ENCODE measurements around the gene MRPS31. TPM values are rescaled to one million over a fixed set of nuclear protein-coding genes. Genes with fewer than 3 reads are reported as not detected.

The MRPS31 gene
- total RNA-seq, 1 experiment from 2014 or later, result 25.5 TPM

DNA sequence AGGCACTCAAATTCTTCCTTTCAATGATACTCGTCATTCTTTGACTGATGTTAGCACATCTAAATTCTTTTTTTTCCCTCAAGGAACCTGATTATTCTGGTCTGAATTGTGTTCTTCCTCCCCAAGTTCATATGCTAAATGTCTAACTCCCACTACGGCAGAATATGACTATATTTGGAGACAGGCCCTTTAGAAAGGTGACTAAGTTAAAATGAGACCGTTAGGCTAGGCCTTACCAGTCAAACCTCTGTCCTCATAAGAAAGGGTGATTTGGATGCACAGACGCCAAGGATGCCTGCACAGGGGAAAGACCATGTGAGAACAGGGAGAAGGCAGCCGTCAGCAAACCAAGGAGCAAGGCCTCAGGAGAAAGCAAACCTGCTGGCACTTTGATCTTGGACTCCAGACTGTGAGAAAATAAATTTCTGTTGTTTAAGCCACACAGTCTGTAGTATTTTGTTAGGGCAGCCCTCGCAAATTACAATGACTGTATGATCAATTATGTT is 91.5 kb downstream of the MRPS31 start:
- H3K36me3 Mint-ChIP-seq, result no peaks in the 10 kb centered on the region
- POLR2A ChIA-PET, result no interaction called here
- TF ChIP-seq OVOL2 (CRISPR knock-in tag; IDR thresholded peaks at IDR 0.05; ENCODE audit: borderline replicate concordance) (no peak), SMAD3 (CRISPR knock-in tag; IDR thresholded peaks at IDR 0.05; ENCODE audit: borderline replicate concordance) (no peak), FOXP1 (CRISPR knock-in tag; IDR thresholded peaks at IDR 0.05; ENCODE audit: borderline replicate concordance) (no peak), ZNF671 (CRISPR knock-in tag; IDR thresholded peaks at IDR 0.05) (no peak), TP53 (CRISPR knock-in tag; IDR thresholded peaks at IDR 0.05) (no peak), NR2C2 (CRISPR knock-in tag; IDR thresholded peaks at IDR 0.05) (no peak), TEAD1 (CRISPR knock-in tag; IDR thresholded peaks at IDR 0.05) (no peak), ZNF121 (CRISPR knock-in tag; IDR thresholded peaks at IDR 0.05) (no peak), FOXJ3 (CRISPR knock-in tag; IDR thresholded peaks at IDR 0.05; ENCODE audit: borderline replicate concordance) (no peak), CREM (CRISPR knock-in tag; IDR thresholded peaks at IDR 0.05) (no peak), KAT7 (CRISPR knock-in tag; IDR thresholded peaks at IDR 0.05; ENCODE audit: borderline replicate concordance) (no peak)
- TF ChIP-seq, protein P1, sequence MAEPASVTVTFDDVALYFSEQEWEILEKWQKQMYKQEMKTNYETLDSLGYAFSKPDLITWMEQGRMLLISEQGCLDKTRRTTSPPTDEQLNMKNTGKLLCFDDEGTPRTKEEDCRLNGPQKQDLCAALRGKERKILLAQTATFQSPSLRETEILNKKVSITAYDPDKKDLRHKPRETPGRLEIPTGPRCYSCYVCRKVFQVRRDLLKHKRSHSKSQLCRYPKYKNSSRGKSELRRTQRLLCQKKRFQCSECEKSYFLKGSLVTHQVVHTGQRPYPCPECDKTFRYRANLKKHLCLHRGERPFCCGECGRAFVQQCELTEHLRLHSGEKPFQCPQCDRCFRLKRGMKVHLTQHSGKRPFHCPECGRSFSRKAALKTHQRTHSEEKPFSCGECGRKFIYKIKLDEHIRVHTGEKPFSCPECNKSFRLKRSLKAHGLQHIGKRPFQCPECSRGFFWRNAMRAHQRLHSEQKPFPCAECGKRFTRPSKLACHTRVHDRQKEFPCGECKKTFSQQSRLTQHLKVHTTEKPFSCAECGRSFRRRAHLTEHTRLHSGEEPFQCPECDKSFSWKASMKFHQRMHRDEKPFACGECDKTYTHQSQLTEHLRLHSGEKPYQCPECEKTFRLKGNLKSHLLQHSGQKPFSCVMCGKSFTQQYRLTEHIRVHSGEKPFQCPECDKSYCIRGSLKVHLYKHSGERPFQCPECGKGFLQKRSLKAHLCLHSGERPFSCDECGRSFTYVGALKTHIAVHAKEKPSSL (CRISPR knock-in tag; conservative IDR thresholded peaks at IDR 0.05), result no peak
- TF ChIP-seq, protein P2, sequence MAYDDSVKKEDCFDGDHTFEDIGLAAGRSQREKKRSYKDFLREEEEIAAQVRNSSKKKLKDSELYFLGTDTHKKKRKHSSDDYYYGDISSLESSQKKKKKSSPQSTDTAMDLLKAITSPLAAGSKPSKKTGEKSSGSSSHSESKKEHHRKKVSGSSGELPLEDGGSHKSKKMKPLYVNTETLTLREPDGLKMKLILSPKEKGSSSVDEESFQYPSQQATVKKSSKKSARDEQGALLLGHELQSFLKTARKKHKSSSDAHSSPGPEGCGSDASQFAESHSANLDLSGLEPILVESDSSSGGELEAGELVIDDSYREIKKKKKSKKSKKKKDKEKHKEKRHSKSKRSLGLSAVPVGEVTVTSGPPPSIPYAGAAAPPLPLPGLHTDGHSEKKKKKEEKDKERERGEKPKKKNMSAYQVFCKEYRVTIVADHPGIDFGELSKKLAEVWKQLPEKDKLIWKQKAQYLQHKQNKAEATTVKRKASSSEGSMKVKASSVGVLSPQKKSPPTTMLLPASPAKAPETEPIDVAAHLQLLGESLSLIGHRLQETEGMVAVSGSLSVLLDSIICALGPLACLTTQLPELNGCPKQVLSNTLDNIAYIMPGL (CRISPR knock-in tag; IDR thresholded peaks at IDR 0.05), result no peak
- TF ChIP-seq, protein P3, sequence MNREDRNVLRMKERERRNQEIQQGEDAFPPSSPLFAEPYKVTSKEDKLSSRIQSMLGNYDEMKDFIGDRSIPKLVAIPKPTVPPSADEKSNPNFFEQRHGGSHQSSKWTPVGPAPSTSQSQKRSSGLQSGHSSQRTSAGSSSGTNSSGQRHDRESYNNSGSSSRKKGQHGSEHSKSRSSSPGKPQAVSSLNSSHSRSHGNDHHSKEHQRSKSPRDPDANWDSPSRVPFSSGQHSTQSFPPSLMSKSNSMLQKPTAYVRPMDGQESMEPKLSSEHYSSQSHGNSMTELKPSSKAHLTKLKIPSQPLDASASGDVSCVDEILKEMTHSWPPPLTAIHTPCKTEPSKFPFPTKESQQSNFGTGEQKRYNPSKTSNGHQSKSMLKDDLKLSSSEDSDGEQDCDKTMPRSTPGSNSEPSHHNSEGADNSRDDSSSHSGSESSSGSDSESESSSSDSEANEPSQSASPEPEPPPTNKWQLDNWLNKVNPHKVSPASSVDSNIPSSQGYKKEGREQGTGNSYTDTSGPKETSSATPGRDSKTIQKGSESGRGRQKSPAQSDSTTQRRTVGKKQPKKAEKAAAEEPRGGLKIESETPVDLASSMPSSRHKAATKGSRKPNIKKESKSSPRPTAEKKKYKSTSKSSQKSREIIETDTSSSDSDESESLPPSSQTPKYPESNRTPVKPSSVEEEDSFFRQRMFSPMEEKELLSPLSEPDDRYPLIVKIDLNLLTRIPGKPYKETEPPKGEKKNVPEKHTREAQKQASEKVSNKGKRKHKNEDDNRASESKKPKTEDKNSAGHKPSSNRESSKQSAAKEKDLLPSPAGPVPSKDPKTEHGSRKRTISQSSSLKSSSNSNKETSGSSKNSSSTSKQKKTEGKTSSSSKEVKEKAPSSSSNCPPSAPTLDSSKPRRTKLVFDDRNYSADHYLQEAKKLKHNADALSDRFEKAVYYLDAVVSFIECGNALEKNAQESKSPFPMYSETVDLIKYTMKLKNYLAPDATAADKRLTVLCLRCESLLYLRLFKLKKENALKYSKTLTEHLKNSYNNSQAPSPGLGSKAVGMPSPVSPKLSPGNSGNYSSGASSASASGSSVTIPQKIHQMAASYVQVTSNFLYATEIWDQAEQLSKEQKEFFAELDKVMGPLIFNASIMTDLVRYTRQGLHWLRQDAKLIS (CRISPR knock-in tag; IDR thresholded peaks at IDR 0.05; ENCODE audit: borderline replicate concordance), result no peak
- TF ChIP-seq, protein P4, sequence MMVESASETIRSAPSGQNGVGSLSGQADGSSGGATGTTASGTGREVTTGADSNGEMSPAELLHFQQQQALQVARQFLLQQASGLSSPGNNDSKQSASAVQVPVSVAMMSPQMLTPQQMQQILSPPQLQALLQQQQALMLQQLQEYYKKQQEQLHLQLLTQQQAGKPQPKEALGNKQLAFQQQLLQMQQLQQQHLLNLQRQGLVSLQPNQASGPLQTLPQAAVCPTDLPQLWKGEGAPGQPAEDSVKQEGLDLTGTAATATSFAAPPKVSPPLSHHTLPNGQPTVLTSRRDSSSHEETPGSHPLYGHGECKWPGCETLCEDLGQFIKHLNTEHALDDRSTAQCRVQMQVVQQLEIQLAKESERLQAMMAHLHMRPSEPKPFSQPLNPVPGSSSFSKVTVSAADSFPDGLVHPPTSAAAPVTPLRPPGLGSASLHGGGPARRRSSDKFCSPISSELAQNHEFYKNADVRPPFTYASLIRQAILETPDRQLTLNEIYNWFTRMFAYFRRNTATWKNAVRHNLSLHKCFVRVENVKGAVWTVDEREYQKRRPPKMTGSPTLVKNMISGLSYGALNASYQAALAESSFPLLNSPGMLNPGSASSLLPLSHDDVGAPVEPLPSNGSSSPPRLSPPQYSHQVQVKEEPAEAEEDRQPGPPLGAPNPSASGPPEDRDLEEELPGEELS (CRISPR knock-in tag; IDR thresholded peaks at IDR 0.05), result no peak
- TF ChIP-seq, protein P5, sequence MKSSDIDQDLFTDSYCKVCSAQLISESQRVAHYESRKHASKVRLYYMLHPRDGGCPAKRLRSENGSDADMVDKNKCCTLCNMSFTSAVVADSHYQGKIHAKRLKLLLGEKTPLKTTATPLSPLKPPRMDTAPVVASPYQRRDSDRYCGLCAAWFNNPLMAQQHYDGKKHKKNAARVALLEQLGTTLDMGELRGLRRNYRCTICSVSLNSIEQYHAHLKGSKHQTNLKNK (CRISPR knock-in tag; IDR thresholded peaks at IDR 0.05), result no peak
- TF ChIP-seq, protein P6, sequence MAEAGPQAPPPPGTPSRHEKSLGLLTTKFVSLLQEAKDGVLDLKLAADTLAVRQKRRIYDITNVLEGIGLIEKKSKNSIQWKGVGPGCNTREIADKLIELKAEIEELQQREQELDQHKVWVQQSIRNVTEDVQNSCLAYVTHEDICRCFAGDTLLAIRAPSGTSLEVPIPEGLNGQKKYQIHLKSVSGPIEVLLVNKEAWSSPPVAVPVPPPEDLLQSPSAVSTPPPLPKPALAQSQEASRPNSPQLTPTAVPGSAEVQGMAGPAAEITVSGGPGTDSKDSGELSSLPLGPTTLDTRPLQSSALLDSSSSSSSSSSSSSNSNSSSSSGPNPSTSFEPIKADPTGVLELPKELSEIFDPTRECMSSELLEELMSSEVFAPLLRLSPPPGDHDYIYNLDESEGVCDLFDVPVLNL (CRISPR knock-in tag; IDR thresholded peaks at IDR 0.05; ENCODE audit: borderline replicate concordance, low read depth), result no peak
- no peak overlapping the region for H3K4me3 Mint-ChIP-seq
- ATAC-seq, result no peak
- H3K4me1 Mint-ChIP-seq, result peaks cover 49% of the 10 kb centered on the region
- no peaks in the 10 kb centered on the region for H3K9me3 Mint-ChIP-seq
- H3K27ac Mint-ChIP-seq, result peak overlapping the region; percentile 9
- DNase-seq (ENCODE audit: low spot score), result no peak
- peaks cover 47% of the 10 kb centered on the region for H3K27me3 Mint-ChIP-seq (ENCODE audit: low read depth)
- CTCF ChIA-PET, result interaction anchor here (2.2 to 4.3 kb wide), 2 partner anchors 11 to 738 kb away, joined by 13 to 62 read pairs; no protein-coding TSS in a partner anchor

Small RNA genes within 50 kb of the gene (microRNA-seq; reads per million reads assigned to microRNA genes)
- not detected for gene MIR320D1 (ENCODE audit: borderline number of aligned reads)
- gene MIR621 (ENCODE audit: borderline number of aligned reads), result not detected

Other genes with a start within 250 kb of the MRPS31 start
- gene FOXO1, start 104.5 kb downstream of the MRPS31 start, total RNA-seq (2021), result 34.3 to 37.9 TPM (median 34.4 TPM) in 3 replicates
- gene SLC25A15, start 18.4 kb upstream of the MRPS31 start, total RNA-seq (2021), result 20.2 to 20.7 TPM (median 20.2 TPM) in 3 replicates
- 17.4 to 19.3 TPM (median 18.7 TPM) in 3 replicates for gene ELF1, start 248.1 kb upstream of the MRPS31 start, total RNA-seq (2021)

Measured in WTC11 (cell line).